GM21825 (cell line): ENCODE results near the gene PDZD2.
"Not testable (repeated sequence)": the region's sequence is repeated elsewhere in the genome, so short reads cannot be mapped to it uniquely, and the experiment has no call there.

Experiments used
- ATAC-seq: cut with Tn5 transposase; IDR thresholded peaks from one replicate; pipeline ENCODE4 v1.9.1; 2021; ENCODE audit warnings: mild to moderate bottlenecking, moderate library complexity; ENCODE audit not compliant: unreplicated experiment

The PDZD2 gene

DNA sequence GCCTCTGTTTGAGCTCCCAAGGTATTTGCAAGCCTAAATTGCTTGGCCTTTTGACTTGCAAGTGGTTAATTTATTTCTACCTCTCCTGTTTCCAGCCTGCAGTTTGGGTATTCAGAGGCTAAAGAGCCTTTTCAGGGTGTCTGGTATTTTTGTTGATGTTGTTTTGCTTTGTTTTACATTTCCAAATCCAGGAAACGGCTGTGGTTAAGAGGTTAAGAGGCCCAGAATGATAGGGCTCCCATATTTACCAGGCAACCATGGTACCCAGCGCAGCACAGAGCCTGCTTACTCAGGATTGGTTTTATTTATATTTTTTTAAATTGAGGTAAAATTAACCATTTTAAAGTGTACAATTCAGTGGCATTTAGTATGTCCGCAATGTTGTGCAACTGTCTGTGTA lies 92.1 kb downstream of the PDZD2 start:
- no peak for ATAC-seq

DNA sequence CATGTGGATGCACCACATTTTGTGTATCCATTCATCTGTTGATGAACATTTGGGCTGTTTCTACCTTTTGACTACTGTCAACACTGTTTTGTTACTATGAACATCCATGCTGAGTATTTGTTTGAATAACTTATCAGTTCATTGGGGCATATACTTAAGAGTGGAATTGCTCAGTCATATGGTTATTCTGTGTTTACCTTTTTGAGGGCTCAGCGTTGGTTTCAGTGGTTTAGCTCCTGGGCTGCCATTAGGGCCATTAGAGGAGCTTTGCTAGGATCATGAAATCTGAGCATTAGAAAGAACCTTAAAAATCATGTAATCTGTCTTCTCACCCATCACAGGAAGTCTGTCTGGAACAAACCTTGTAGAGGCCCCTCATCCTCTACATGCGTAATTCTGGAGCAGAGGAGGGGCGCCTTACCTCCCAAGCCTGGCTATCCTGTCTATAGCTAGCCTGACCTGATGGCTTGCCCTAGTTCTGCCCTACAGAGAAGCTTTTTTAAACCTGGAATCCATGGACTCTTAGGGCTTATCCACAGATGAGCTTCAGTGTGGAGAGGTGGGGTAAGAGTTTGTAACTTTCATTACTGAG lies 92.9 kb downstream of the PDZD2 start:
- ATAC-seq, result no peak

DNA sequence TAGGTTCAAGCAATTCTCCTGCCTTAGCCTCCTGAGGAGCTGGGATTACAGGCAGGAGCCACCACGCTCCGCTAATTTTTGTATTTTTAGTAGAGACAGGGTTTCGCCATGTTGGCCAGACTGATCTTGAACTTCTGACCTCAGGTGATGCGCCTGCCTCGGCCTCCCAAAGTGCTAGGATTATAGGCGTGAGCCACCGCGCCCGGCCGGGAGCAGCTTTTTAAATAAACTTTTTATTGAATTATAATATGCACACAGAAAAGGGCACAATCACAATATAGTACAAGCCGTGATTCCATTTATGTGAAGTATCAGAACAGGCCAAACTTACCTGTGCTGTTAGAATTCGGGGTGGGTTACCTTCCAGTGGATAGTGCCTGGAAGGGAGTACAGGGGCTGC lies 93.9 kb downstream of the PDZD2 start:
- not testable (repeated sequence) for ATAC-seq

- no peak for ATAC-seq
Observed at GRCh38 chr5:31733371-31733770, 94.4 kb downstream of the PDZD2 start.

GRCh38 chr5:31736127-31736526 lies 97.2 kb downstream of the PDZD2 start:
- ATAC-seq, result no peak

DNA sequence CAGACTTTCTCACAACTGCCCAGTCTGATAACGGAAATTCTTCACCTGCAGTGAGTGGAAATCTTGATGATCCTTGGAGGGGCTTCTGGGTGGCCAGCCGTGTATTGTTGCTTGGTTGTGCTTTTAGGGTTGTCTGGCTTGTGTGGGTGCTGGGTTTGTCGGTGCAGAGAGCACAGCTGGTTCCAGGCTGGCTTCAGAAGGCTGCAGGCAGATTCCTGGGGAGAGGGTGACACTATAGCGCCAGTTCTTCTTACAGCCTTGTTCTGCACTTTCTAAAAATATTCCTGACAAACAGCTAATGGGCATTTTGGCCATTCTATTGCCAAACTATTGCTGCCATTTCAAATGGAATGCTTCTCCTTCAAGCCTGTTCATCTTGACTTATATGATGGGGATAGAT lies 99.3 kb downstream of the PDZD2 start:
- no peak for ATAC-seq

- ATAC-seq, result no peak
Observed at GRCh38 chr5:31741496-31741895, 102.6 kb downstream of the PDZD2 start.

- no peak for ATAC-seq
Observed at GRCh38 chr5:31743678-31744077, 104.7 kb downstream of the PDZD2 start.

DNA sequence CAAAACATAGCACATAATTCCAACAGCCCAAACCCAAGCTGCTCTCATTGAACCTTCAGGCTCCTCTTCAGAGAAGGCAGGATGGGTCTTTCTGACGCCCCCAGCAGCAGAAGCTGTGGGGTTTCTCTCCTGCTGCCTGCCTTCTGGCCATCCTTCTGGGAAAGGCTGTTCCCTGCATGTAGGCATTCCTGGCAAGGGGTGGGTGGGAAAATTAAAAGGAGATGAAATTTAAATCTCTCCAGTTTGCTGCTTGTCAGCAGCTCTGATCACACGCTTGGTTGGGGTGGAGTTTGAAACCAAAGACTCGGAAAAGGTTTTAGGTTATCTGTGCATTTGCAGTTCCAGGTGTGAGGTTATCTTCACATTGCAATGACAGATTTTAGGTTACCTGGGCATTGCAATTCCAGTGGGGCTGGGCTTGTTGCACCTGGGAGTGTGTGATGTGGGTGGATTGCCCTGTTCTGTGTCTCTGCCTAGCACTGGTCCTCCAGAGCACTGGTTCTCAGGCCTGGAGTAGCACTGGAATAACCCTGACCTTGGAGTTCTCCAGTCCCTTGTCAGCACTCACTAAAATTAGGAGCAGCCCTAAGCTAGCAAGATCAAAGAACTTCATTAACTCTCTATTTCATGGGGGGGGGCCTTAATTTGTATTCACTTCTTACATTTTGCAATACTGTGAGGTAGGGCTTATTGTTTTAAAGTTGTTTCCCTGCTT lies 109.7 kb downstream of the PDZD2 start:
- ATAC-seq, result no peak

DNA sequence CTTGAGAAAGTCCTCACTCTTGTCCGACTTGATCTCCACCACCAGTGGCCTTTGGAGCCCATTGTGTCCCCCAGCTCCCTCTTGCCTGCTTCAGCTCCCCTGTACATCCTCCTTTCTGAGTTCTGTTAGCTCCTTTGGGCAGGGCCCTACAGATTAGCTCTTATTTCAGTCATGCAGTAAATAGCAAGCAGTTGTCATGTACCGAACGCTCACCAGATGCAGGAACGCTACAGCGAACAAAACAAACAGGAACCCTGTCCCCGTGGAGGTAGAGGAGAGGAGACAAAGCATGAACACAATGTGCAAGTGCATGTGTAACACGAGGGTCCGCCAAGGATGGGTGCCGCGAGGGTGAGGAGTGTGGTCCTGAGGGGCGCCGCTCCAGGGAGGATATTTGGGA lies 111.3 kb downstream of the PDZD2 start:
- ATAC-seq, result no peak

- no peak for ATAC-seq
Observed at GRCh38 chr5:31751610-31752009, 112.7 kb downstream of the PDZD2 start.

- no peak for ATAC-seq
Observed at GRCh38 chr5:31753700-31754357, 114.9 kb downstream of the PDZD2 start.

- ATAC-seq, result no peak
Observed at GRCh38 chr5:31754358-31754704, 115.4 kb downstream of the PDZD2 start.

DNA sequence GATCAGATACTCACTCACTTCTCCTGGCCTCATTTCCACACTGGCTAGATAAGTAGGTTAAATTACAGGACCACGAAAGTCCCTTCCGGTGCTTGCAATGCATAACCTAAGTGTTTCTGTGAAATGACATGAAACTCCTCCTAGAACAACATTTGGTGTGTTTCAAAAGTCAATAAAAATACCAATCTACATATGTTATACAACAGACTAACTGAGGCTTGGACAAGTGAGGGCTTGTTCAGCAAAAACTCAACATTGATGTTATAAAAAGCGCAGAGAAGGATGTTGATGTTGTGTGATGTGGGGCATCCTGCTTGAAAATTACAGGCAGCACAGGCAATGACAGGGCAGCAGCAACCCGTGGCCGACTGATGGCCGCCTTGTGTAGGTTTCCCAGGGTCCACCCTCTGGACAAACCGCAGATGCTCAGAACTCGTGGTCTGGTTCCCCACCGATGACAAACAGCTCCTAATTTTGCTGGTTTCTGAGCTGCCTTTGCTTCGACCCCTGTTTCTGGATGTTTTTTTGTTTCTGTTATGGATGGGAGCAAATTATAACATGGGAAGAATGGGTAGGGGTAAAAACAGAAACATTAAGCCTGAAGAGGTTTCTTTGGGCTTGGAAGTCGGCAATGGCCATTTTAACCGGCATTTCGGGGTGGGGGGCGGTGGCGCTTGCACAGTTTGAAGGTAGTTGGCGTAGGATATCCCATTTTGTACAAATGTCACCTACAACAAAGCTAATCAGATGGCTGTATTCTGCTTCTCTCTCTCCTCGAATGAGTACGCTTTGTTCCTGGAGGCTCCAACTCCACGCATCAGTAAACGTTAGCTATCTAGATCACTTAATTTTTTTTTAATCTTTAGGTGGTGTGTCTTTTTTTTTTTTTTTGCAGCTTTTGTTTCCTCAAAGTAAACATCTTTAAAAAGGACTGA lies 116.1 kb downstream of the PDZD2 start:
- ATAC-seq, result no peak

DNA sequence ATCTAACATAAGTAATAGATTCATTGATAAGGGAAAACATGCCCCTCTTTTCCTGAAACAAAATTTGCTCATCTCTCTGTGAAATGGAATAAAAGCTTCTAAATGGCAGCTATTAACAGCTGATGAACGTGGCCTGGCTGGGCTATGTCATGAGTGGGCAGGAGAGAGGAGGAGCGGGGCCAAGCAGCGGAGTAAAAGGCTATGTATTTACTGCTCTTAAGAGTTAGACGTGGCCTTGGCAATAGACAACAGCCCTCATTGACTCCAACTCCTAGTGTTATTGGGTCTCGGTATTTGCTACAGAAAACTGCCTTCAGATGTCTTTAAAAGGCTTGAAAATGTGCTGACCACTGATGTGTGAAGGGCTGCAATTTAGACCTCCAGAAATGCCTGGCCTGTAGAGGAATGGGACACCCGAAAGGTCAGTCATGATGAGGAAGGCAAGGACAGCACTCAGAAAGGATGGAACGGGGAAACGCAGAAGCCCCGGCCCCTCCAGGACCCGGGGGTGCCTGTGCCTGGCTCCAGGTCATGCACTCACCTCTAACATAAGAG lies 116.8 kb downstream of the PDZD2 start:
- no peak for ATAC-seq

DNA sequence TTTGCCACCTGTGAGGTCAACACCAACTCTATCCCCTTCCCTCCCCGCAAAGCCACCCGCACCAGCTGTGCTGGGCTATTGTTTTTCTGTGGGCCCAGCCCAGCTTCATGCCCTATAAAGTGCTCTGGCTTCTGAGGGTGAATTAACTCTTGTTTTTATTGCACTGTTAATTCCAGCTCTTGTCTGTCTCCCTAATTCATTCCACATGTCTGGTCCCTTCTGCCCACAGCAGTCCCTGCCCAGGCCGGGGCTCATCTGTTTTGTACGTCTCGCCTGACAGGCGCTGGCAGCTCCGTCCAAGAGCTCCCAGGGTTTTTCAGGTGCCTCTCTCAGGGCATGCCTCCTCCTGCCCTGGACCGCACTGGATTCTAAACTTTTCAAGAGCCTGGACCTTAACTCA lies 118.9 kb downstream of the PDZD2 start:
- no peak for ATAC-seq

GRCh38 chr5:31758803-31759425 lies 120.0 kb downstream of the PDZD2 start:
- no peak for ATAC-seq

DNA sequence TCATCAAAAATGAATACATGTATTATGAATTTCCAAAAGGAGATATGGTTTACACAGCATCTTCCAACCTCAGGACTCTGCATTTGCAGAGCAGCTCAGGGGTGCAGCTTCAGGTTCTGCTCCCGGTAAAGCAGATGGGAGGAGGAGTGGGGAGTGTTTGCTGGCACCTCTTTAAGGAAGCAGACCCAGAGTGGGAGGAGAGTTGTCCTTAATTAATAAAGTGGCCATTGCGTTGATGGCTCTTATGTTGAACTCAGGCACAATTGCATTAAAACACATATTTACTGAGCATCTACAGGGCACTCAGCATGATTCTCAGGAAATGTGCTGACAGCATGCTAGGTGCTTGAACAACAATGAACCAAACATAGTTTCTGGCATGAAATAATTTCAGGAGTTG lies 121.0 kb downstream of the PDZD2 start:
- no peak for ATAC-seq

GRCh38 chr5:31761877-31762276 lies 122.9 kb downstream of the PDZD2 start:
- ATAC-seq, result no peak

- no peak for ATAC-seq
Observed at GRCh38 chr5:31763424-31763823, 124.5 kb downstream of the PDZD2 start.

DNA sequence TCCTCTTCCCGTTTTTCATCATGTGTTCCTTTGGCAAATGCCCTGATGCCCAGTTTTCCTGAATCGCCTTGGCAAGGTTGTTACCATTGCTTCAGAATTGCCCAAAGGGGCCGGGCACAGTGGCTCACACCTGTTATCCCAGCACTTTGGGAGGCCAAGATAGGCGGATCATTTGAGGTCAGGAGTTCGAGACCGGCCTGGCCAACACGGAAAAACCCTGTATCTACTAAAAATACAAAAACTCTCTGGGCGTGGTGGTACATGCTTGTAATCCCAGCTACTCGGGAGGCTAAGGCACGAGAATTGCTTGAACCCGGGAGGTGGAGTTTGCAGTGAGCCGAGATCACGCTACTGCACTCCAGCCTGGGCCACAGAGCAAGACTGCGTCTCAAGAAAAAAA lies 125.8 kb downstream of the PDZD2 start:
- ATAC-seq, result not testable (repeated sequence)
